ENCODE data around the gene PKNOX1.
"Not testable (repeated sequence)": the region's sequence is repeated elsewhere in the genome, so short reads cannot be mapped to it uniquely, and the experiment has no call there.

The PKNOX1 gene

DNA sequence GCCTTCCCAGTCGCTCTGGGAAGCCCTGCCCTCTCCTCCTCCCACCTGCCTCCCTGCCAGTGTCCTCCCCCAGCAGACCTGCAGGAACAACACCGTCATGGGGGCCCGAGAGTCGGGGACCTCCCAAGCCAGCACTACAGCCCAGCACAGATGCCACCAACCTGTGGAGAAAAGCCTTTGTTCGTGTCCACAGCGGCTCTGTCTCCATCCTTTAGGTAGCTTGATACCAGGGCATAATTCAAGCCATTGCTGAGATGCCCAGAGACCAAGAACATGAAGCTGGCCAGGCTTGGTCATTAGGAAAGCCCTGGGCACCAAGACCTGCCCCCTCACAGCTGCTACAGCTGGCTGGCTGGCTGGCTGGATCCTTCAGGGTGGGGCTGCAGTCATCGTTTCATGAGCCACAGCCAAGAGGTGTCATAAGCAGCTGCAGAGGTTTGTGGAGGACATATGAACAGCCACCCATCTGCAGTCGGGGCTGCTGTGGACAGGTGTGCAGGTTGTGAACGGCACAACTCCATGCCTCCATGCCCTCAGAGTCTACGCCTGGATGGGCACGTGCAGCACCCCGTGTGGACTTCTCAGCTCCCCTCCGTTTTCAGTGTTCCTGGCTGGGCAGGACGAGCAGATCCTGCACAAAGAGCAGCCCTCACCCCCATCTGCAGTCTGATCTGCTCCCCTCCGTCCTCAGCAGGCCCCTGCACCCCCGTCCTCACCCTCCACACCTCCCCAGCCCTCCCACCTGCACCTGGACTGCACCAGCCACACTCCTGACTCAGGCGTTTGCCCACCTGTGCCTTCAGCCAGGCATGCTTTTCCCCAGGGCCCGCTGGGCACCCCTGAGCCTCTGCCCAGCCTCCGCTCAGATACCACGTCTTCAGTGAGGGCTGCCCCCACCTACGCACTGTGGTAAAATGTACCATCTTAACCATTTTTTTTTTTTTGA, 71.8 kb downstream of the PKNOX1 start:
- DNase-seq (ENCODE audit: low read depth in 2 of 2) = not testable (repeated sequence)

DNA sequence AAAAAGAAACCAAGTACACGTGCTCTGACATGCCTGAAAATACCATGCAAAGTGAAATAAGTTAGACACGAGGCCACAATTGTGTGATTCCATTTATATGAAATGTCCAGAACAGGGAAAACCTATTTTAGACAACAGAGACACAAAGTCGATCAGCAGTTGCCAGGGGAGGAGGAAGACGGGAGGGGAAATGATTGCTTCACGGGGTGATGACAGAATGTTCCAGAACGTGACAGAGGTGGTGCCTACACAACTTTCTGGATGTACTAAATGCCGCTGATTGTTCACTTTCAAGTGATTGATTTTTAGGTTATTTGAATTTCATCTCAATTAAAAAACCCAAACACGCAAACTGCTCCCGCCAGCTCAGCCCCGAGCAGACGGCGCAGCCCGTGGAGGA, 78.8 kb downstream of the PKNOX1 start:
- DNase-seq (ENCODE audit: low read depth in 2 of 2) = not testable (repeated sequence)

DNA sequence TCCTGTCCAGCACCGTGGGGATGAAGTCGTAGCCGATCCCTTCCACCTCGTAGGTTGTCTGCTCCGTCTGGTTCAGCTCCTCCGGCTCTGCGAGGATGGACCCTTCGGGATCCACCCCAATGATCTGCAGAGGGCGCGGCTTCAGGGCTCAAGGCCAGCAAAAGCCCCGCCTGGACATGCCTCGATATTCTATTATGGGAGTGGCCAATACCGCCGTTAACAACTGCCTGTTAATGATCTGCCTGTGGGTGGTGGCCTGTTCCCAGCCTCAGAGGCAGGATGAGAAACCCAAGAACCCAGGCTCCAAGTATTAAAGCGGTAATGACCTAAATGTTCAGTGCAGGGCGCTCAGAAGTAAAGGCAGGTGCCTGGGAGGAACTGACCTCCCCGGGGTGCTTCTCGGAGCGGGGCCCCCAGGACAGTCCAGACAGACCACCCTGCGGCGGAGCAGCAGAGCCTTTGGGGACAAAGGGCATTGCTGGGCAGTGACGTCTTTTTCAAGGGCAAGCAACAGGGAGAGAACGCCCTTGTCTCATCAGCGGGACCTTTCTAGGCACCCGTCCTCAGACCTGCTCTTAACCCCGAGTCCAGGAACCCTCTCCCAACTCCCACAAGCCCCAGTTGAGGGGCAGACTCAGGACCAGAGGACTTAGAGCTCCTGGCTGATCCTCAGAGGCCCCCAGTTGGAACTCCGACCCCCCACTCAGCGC, 88.7 kb downstream of the PKNOX1 start:
- DNase-seq (ENCODE audit: low read depth in 2 of 2) = not testable (repeated sequence)

DNA sequence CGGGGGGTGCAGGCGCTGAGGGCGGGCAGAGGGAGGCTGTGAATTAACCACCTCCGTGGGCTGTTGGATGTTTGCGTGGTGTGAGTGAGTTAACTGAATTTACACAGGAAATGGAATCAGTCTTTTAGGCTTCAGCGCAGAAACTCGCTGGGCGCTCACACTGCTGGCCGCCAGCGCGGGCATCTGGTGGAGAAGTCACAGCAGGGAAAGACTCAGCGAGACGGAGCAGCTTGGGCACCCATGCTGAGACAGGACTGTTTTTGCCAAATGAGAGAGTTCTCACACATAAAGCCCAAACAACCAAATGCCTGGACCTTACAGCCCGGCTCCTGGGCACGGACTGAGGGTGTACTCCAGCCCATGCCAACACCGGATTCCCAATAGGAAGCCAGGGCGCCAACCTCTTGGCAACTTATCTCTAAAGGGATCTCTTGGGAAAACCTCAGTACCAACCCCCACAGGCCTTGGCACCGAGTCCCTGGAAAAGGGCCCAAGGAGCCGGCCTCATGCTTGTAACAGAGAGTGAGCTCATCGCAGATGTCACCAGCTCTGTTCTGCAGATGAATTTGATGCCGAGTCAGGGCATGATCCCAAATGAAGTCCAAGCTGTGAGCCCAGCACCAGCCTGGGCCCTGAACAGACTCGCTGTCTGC, 90.0 kb downstream of the PKNOX1 start:
- DNase-seq (ENCODE audit: low read depth in 2 of 2) = not testable (repeated sequence)

DNA sequence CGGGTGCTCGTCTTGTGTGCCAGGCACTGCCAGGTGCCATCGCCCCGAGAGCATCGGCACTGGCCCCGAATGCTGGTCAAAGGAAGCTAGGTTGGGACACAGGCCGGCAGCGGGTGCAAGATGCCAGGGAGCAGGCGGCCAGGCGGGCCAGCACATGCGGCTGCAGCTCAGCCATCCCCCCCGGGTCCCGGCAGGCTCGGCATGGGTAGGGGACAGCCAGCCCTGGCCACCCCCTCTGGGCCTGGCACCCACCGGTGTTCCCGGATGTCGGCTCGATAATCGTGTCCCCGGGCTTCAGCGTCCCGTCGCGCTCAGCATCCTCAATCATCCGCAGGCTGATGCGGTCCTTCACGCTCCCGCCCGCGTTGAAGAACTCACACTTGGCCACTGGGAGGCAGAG, 91.6 kb downstream of the PKNOX1 start:
- DNase-seq (ENCODE audit: low read depth in 2 of 2) = not testable (repeated sequence)

DNA sequence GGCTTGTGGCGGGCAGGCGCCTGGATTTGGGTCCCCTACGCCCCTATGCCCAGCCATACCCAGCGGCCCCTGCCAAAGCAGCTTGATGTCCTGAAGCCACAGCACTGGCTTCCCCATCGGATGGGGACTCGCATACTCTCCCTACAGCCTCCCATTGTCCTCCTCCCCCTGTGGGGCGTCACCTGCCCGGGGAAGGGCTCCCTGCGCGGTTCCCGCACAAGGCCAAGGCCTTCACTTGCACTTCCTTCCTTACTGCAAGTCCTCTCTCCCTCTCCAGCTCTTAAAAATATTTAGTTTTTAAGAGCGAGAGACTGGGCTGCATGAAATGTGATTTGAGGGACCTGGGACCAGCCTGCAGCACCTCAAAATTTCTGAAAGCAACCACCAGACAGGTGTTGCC, 92.3 kb downstream of the PKNOX1 start:
- DNase-seq (ENCODE audit: low read depth in 2 of 2) = not testable (repeated sequence)

DNA sequence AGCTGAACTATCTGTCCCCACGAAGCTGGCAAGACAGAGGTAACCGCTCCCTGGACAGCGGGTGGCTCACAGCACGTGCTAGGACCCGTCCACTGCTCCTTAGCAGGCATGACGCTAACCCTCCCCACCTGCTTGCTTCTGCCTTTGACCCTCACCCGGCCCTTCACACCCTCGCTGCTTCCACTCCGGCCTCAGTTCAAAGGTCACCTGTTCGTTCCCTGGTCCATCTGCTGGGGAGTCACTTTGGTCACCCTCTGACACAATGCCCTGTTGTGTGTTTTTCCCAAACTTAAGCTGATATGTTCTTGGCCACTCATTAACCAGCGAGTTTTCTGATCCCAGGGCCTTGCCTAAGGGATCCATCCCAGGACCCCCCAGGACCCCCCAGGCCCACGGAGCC, 93.7 kb downstream of the PKNOX1 start:
- DNase-seq (ENCODE audit: low read depth in 2 of 2) = not testable (repeated sequence)

DNA sequence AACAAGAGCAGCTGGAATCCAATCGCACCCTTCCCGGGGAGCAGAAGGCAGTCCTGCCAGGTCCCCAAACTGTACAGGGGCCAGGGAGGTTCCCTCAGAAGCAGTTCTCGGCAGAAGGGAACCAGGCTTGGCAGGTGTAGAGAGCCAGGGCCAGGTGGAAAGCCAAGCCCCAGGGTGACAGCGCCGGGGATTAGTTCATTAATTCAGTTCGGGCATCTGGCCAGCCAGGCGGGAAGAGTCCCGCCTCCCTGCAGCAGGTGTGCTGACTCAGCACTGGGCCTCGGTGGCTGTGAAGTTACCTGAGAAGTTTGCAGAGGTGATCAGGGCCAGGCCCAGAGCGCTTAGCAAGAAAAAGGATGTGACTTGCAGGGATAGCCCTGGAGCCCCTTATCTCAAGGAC, 95.3 kb downstream of the PKNOX1 start:
- DNase-seq (ENCODE audit: low read depth in 2 of 2) = not testable (repeated sequence)

DNA sequence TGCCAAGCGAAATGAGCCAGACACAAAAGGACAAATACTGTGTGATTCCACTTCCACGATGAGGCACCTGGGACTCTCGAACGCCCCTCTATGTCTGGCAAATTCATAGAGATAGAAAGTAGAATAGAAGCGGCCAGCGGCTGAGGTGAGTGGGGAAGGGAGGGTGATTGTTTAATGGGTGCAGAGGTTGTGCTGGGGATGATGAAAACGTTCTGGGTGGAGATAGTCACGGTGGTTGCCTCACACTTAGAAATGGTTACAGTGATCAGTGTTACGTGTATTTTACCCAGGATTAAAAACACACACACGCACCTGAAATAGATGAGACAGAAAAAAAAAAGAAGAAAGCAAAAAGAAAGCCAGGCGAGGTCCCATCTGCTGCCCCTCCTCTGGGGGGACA, 98.4 kb downstream of the PKNOX1 start:
- DNase-seq (ENCODE audit: low read depth in 2 of 2) = not testable (repeated sequence)

DNA sequence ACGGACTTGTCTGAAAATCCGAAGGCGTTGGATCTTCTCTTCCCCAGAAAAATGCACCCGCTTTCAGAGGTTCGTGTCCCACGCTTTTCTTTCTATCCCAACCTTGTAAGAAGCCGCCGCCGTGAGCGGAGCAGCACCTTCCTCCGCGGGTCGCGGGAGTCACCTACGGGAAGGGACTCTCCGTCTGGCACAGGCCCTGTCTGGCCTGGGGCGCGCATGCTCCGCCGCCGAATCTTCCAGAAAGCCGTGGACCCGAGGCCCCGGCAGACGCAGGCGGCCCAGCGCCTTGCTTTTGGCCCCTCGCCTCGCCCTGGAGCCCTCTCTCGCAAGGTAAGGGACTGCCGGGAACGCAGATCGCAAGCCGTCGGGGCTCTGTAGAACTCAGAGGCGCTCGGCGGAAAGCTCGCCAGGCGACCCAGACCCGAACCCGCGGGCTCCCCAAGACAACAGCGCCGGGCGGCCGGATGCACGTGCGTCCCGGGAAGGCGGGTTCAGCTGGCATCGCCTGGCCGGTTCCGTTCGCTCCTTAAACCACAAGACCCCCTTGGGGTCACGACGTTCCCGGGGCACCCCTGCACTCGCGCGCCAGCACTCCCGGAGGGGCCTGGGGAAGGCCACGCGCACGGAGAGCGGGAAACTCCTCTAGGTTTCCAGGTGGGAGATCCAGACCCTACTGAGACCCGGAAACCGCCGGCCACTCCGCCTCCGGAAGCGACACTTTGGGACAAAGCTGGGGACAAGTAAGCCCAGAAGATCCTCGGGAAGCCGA, 100.2 kb downstream of the PKNOX1 start:
- not testable (repeated sequence) for DNase-seq (ENCODE audit: low read depth in 2 of 2)

DNA sequence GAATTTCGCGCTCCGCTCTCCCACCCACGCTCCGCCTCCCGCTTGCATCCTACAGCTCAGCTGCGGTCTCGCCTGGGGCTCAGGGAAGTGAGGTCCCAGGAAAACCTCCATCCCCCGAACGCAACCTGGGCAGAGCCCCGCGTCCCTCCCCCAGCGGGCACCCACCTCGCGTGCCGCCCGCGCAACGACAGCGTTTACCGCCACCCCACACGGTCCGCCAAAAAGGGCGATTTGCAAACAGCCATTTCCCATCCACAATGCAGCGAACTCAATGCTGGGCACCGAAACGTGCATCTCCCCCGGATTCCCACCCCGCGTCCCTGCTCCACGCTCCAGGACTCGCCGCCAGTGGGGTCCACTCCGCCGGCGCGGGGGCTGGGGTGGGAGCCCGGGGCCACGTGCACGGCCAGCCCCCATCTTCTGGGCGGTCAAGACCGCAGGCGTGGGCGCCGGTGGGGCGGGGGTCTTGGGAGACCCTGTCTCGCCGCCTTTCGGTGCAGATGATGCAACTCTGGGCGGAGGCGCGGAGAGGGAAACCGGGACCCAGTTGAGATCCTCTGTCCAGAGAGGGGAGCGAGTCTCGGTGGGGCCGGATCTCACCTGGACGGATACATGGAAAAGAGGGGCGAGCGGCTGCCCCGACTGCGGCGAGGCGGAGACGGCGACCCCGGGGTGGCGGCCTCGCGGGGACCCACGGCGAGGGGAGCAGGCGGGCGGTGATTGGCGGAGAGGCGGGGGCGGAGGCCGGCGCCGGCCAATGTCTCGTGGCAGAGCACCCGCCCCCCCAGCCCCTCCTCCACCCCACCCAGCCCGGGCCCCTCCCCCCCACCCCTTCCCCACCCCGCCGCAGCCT, 101.0 kb downstream of the PKNOX1 start, which contains the start of gene CBS:
TSS of gene CBS (minus strand) at position 666 of the 853 bp plus-strand sequence. CDS start 3,642 bp downstream, outside the sequence.
- not testable (repeated sequence) for DNase-seq (ENCODE audit: low read depth in 2 of 2)

DNA sequence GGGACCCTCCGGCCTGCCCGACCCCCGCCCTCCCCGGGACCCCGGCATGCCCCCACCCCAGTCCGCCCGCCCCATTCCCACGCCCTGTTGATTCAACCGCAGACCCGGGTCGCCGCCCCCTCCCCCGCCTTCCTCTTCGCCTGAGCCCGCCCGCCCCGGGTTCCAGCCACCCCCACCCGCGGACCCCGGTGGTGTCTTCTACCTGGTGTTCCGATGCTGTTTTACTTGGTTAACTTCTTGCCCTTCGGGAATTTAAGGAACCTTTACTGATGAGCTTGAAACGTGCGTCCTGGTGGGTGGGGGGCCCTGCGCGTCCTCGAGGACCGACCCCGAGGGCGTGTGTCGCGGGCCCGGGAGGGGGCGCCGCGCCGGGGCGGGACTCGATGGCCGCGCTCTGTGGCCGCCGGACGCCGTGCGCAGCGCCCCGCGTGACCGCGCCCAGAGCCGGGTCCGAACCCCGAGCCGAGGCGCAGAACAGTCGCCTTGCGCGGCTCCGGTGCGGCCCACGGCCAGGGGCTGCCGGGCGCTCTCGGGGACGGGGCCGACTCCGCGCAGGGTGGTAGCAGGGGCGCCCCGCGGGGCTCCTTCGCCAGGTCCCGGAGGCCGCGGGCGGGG, 101.8 kb downstream of the PKNOX1 start:
- not testable (repeated sequence) for DNase-seq (ENCODE audit: low read depth in 2 of 2)

DNA sequence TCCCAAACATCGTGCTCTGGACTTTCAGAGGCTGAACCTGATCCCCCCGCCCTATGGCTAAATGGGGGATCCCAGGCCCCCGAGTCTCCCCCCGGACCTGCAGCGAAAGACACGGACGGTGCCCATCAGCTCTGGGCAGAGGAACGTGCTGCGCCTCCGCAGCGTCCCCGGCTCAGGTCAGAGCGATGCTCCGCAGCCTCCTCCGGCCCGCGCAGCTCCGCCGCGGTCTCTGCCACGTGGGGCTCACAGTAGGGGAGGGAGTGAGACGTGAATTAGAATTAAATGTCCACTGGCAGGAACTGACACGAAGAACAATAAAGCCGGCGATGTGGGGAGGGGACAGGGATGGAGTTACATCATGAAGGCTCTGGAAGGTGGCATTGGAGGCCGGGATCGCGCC, 102.3 kb downstream of the PKNOX1 start:
- DNase-seq (ENCODE audit: low read depth in 2 of 2) = not testable (repeated sequence)

DNA sequence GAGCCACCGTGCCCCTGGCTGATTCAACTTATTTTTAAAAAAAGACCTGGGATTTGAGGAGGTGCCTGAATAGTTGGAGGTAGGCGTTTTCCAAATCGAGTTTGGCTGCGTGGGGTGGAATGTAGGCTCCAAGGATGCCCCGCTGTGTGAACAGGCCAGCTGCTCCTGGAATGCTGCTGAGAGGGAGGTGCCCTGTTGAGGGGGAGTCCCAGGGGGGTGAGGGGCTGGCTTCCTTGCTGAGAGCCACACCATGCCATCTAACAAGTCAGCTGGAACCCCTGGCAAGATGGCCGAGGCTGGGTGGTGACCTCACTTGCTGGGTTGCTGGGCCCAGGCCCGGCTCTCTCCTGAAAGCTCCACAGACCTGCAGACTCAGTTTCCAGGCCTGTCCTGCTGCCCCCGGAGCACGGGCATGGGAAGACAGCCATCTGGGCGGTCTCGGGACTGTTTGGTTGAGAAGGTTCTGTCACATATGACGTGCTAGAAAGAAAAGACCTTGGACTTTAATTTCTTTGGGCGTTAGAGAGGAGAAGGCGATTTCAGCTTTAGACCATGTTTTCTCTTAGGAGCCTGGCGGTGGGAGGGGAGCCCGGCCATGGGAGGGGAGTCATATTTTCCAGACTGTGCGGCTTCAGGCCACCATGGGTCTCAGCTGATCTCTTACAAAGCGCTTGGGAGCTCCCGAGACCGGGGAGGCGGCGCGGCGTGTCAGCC, 108.4 kb downstream of the PKNOX1 start:
- DNase-seq (ENCODE audit: low read depth in 2 of 2) = not testable (repeated sequence)
